Testis (tissue), 2 donors: ENCODE measurements around the gene JMJD8.

Experiments
- CTCF ChIP-seq, 3 experiments: fragments of 450-650 bp in 2 of 3; fragments of 200-600 bp in 1 of 3; sonication (generic) in 1 of 3; IDR thresholded peaks; one replicate each; pipeline ENCODE4 v1.5.1; 2016 to 2019; ENCODE audit warnings: antibody characterized with exemption in 3 of 3, mild to moderate bottlenecking in 2 of 3, moderate library complexity in 1 of 3
- POLR2A ChIP-seq: fragments of 450-650 bp; IDR thresholded peaks from one replicate; pipeline ENCODE4 v1.6.1; 2017; ENCODE audit warnings: antibody characterized with exemption, mild to moderate bottlenecking, moderate library complexity

- TF ChIP-seq POLR2A, result no peak
- no peak for TF ChIP-seq CTCF (IDR thresholded peaks at IDR 0.05)
Observed at GRCh38 chr16:684071-684794, at the start of gene JMJD8.
